ENCODE measurements around the gene ST6GALNAC5. TPM values are rescaled to one million over a fixed set of nuclear protein-coding genes. Genes with fewer than 3 reads are reported as not detected.

The ST6GALNAC5 gene
- total RNA-seq, 5 donors from 2014 or later (not counting 1 experiment from before 2014, with no cell fraction given), result not detected

DNA sequence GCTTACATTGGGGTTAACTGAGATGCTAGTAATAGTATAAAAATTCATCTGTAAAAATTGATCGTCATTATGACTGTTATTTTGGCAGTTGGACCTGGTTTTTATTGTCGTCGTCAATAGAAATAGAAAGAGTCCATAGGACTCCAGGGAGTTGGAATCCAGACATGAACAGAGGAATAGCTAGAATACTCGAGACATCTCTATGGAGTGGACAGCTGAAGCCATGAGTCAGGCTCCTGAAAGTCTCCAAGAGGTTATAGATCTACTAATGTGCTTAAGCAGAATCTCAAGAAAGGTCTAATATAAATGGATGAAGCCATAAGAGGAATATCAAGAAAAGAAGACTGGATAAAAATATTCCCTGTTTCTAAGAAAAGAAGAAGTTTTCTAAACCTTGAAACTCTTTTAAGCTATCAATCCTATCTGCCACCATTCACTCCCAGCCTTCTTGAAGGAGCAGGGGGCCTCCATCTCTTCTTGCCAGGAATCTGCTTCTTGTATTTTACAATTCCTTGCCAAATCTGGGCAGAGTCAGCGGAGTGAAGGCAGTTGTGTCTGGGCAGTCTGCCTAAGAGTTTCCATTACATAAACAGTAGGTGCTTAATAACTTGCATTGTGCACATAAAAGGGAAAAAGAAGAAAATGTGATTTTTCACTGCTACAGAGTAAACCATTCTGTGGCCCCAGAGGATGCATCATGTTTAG lies 163.3 kb downstream of the ST6GALNAC5 start:
- Histone ChIP-seq H3K36me3 (ENCODE audit: control insufficient read depth in 2 of 2, extremely low read depth in 1 of 2, insufficient read depth in 1 of 2, low read length in 1 of 2) (no peaks in the 10 kb centered on the region), H3K4me3 (ENCODE audit: control insufficient read depth in 1 of 2, extremely low read depth in 1 of 2, low read length in 1 of 2) (no peak overlapping the region), H3K9me3 (no peaks in the 10 kb centered on the region), H3K4me1 (ENCODE audit: control insufficient read depth in 1 of 2, extremely low read depth in 1 of 2, insufficient read depth in 2 of 2, low read length in 2 of 2) (no peaks in the 10 kb centered on the region), H3K27ac (ENCODE audit: low read length) (no peak overlapping the region), H3K27me3 (replicated peaks in 1 of 2; ENCODE audit: control insufficient read depth in 2 of 2, extremely low read depth in 1 of 2, insufficient read depth in 2 of 2, low read length in 1 of 2) (peaks cover 0 to 3% of the 10 kb centered on the region in 2 experiments)
- ATAC-seq (replicated peaks in 1 of 4) (no peak), DNase-seq (no peak)
- Mint-ChIP-seq H3K36me3 (no peaks in the 10 kb centered on the region), H3K27ac (no peak overlapping the region), H3K4me3 (no peak overlapping the region), H3K9me3 (no peaks in the 10 kb centered on the region), H3K4me1 (no peaks in the 10 kb centered on the region), H3K27me3 (peaks cover 18 to 42% of the 10 kb centered on the region in 2 donors)
- CTCF ChIA-PET, result no interaction called here
- POLR2A ChIA-PET, result interaction anchor here in 1 of 2 donors (0.6 kb wide), 1 partner anchor 552 kb away, joined by 6 read pairs; no protein-coding TSS in a partner anchor
- 97% methylated on average over 3 of the region's 5 CpGs for WGBS (ENCODE audit: insufficient coverage)

DNA sequence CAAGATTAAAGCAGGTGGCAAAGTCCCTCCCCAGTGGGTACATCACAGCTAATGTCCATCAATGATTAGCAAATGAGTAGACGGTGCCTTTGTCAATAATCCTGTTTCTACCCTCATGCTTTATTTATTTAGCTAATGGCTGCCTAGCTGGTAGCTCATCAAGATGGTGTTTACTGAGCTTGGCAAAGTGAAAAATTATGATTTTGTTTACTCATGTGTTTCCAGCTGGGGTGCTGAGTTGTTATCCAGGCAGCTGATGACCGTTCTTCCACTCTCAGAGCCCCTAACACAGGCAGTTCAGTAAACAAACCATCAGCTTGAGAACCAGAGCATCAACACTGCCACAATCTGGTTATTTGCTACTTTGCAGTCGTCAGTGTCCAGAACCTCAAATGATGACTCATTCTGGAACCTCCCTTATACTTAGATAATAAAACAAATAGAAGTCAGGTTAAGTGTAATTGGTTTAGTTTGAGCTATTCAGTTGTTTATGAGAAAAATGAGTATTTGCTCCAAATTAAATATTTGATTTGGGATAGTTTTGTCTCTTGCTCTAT lies 163.9 kb downstream of the ST6GALNAC5 start:
- no peak for DNase-seq
- peaks cover 18 to 42% of the 10 kb centered on the region in 2 donors for H3K27me3 Mint-ChIP-seq
- Histone ChIP-seq H3K36me3 (ENCODE audit: control insufficient read depth in 2 of 2, extremely low read depth in 1 of 2, insufficient read depth in 1 of 2, low read length in 1 of 2) (no peaks in the 10 kb centered on the region), H3K9me3 (no peaks in the 10 kb centered on the region), H3K27me3 (replicated peaks in 1 of 2; ENCODE audit: control insufficient read depth in 2 of 2, extremely low read depth in 1 of 2, insufficient read depth in 2 of 2, low read length in 1 of 2) (peaks cover 0 to 2% of the 10 kb centered on the region in 2 experiments), H3K4me3 (ENCODE audit: control insufficient read depth in 1 of 2, extremely low read depth in 1 of 2, low read length in 1 of 2) (no peak overlapping the region), H3K27ac (ENCODE audit: low read length) (no peak overlapping the region), H3K4me1 (ENCODE audit: control insufficient read depth in 1 of 2, extremely low read depth in 1 of 2, insufficient read depth in 2 of 2, low read length in 2 of 2) (no peaks in the 10 kb centered on the region)
- no peaks in the 10 kb centered on the region for H3K9me3 Mint-ChIP-seq
- 71% methylated on average over 1 of the region's 3 CpGs for WGBS (ENCODE audit: insufficient coverage)
- ChIA-PET POLR2A (no interaction called here), CTCF (no interaction called here)
- no peaks in the 10 kb centered on the region for H3K36me3 Mint-ChIP-seq
- H3K4me3 Mint-ChIP-seq, result no peak overlapping the region
- H3K4me1 Mint-ChIP-seq, result no peaks in the 10 kb centered on the region
- no peak overlapping the region for H3K27ac Mint-ChIP-seq
- ATAC-seq (replicated peaks in 1 of 4), result no peak

DNA sequence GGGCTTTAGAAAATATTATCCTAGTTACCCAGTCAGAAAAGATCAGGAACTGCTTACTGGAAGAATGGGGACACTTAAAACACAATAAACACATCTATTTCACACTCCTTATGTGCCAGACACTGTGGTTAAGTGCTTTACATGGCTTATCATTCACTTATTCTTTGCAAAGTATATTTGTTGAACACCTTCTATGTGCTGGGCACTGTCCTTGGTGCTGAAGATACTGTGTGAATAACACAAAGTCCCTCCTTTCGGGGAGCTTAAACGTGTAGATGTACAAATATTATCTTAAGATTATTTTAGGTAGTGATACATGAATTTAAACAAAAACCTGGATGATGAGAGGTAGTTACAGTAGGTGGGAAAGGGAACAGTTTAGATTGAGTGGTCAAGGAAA lies 169.3 kb downstream of the ST6GALNAC5 start:
- Histone ChIP-seq H3K27me3 (replicated peaks in 1 of 2; ENCODE audit: control insufficient read depth in 2 of 2, extremely low read depth in 1 of 2, insufficient read depth in 2 of 2, low read length in 1 of 2) (peaks cover 0 to 2% of the 10 kb centered on the region in 2 experiments), H3K27ac (ENCODE audit: low read length) (no peak overlapping the region), H3K4me1 (ENCODE audit: control insufficient read depth in 1 of 2, extremely low read depth in 1 of 2, insufficient read depth in 2 of 2, low read length in 2 of 2) (no peaks in the 10 kb centered on the region), H3K36me3 (ENCODE audit: control insufficient read depth in 2 of 2, extremely low read depth in 1 of 2, insufficient read depth in 1 of 2, low read length in 1 of 2) (no peaks in the 10 kb centered on the region), H3K4me3 (ENCODE audit: control insufficient read depth in 1 of 2, extremely low read depth in 1 of 2, low read length in 1 of 2) (no peak overlapping the region), H3K9me3 (no peaks in the 10 kb centered on the region)
- Mint-ChIP-seq H3K27ac (no peak overlapping the region), H3K36me3 (no peaks in the 10 kb centered on the region), H3K27me3 (peaks cover 15 to 24% of the 10 kb centered on the region in 2 donors), H3K4me3 (no peak overlapping the region), H3K4me1 (no peaks in the 10 kb centered on the region), H3K9me3 (peaks cover 0 to 9% (median 7%) of the 10 kb centered on the region in 3 donors)
- CTCF ChIA-PET, result no interaction called here
- DNase-seq, result no peak
- no peak for ATAC-seq (replicated peaks in 1 of 4)
- WGBS (ENCODE audit: insufficient coverage), result no CpG with 5 or more reads among the region's 2 CpGs
- POLR2A ChIA-PET, result no interaction called here

DNA sequence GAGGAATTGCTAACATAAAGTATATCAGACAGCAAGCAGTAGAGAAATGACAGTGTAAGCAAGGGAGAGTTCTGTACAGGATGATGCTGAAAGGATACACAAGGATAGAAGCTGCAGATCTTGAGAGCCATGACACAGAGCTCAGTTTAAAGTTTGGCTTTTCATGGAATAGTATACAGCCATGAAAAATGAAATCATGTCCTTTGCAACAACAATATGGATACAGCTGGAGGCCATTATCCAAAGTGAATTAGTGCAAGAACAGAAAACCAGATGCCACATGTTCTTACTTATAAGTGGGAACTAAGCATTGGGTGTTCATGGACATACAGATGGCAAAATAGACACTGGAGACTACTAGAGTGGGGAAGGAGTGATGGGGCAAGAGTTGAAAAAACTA lies 169.8 kb downstream of the ST6GALNAC5 start:
- no peak overlapping the region for H3K4me3 Mint-ChIP-seq

DNA sequence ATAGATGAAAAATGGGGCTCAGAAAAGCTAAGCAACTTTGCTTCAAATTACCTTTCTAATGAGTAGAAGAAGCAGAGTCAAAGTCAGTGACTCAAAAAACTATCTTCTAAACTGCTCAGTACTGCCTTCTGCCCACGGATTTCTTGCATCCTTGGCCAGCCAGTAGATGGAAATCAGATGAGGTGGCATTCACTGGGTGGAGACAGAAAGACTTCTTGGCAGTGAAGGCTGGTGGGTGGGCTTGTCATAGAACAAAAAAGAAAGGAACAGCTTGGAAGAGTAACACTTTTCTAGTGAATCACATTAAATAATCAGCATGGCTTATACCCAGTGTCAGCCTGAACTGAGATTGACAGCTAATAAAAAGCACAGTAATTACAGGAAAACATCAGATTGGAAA lies 170.7 kb downstream of the ST6GALNAC5 start:
- Histone ChIP-seq H3K27ac (ENCODE audit: low read length) (no peak overlapping the region), H3K4me3 (ENCODE audit: control insufficient read depth in 1 of 2, extremely low read depth in 1 of 2, low read length in 1 of 2) (no peak overlapping the region), H3K36me3 (ENCODE audit: control insufficient read depth in 2 of 2, extremely low read depth in 1 of 2, insufficient read depth in 1 of 2, low read length in 1 of 2) (no peaks in the 10 kb centered on the region), H3K4me1 (ENCODE audit: control insufficient read depth in 1 of 2, extremely low read depth in 1 of 2, insufficient read depth in 2 of 2, low read length in 2 of 2) (no peaks in the 10 kb centered on the region), H3K27me3 (replicated peaks in 1 of 2; ENCODE audit: control insufficient read depth in 2 of 2, extremely low read depth in 1 of 2, insufficient read depth in 2 of 2, low read length in 1 of 2) (peaks cover 0 to 2% of the 10 kb centered on the region in 2 experiments), H3K9me3 (no peaks in the 10 kb centered on the region)
- Mint-ChIP-seq H3K27ac (no peak overlapping the region), H3K4me1 (no peaks in the 10 kb centered on the region), H3K4me3 (no peak overlapping the region), H3K27me3 (peaks cover 9 to 13% of the 10 kb centered on the region in 2 donors), H3K9me3 (peaks cover 0 to 9% (median 7%) of the 10 kb centered on the region in 3 donors), H3K36me3 (no peaks in the 10 kb centered on the region)
- no peak for ATAC-seq (replicated peaks in 1 of 4)
- WGBS (ENCODE audit: insufficient coverage), result 57% methylated on average over 1 of the region's 1 CpG
- DNase-seq, result no peak
- POLR2A ChIA-PET, result no interaction called here
- CTCF ChIA-PET, result no interaction called here

More for the DNA sequence above, 169.8 kb downstream of the ST6GALNAC5 start:
- Mint-ChIP-seq H3K27me3 (peaks cover 10 to 20% of the 10 kb centered on the region in 2 donors), H3K4me1 (no peaks in the 10 kb centered on the region), H3K36me3 (no peaks in the 10 kb centered on the region), H3K27ac (no peak overlapping the region), H3K9me3 (peaks cover 0 to 9% (median 7%) of the 10 kb centered on the region in 3 donors)
- Histone ChIP-seq H3K4me1 (ENCODE audit: control insufficient read depth in 1 of 2, extremely low read depth in 1 of 2, insufficient read depth in 2 of 2, low read length in 2 of 2) (no peaks in the 10 kb centered on the region), H3K9me3 (no peaks in the 10 kb centered on the region), H3K27ac (ENCODE audit: low read length) (no peak overlapping the region), H3K4me3 (ENCODE audit: control insufficient read depth in 1 of 2, extremely low read depth in 1 of 2, low read length in 1 of 2) (no peak overlapping the region), H3K36me3 (ENCODE audit: control insufficient read depth in 2 of 2, extremely low read depth in 1 of 2, insufficient read depth in 1 of 2, low read length in 1 of 2) (no peaks in the 10 kb centered on the region), H3K27me3 (replicated peaks in 1 of 2; ENCODE audit: control insufficient read depth in 2 of 2, extremely low read depth in 1 of 2, insufficient read depth in 2 of 2, low read length in 1 of 2) (peaks cover 0 to 2% of the 10 kb centered on the region in 2 experiments)
- POLR2A ChIA-PET, result no interaction called here
- DNase-seq (no peak), ATAC-seq (replicated peaks in 1 of 4) (no peak)
- CTCF ChIA-PET, result no interaction called here

DNA sequence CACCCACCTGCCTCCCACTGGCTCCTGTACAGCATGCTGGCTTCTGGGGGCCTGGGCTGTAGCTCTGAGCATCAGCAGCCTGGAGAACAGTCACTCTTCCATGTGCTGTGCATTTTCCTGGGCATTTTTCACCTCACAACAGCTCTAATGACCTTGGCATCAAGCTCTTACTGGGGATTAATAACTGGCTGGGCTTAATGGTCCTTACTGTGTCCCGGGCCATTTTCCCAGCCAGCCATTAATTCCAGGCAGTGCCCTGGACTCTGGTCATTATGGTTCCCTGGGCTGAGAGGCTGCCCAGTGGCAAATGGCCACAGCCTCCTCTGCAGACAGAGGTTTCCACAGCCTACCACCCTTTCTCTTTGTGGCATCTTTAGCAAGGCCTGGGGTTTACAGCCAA lies 171.8 kb downstream of the ST6GALNAC5 start:
- WGBS (ENCODE audit: insufficient coverage), result 92% methylated on average over 1 of the region's 1 CpG
- peaks cover 0 to 9% (median 7%) of the 10 kb centered on the region in 3 donors for H3K9me3 Mint-ChIP-seq
- ChIA-PET POLR2A (no interaction called here), CTCF (no interaction called here)
- no peaks in the 10 kb centered on the region for H3K4me1 Mint-ChIP-seq
- no peaks in the 10 kb centered on the region for H3K36me3 Mint-ChIP-seq
- no peak overlapping the region for H3K4me3 ChIP-seq (ENCODE audit: control insufficient read depth in 1 of 2, extremely low read depth in 1 of 2, low read length in 1 of 2)
- DNase-seq, result no peak
- peaks cover 6 to 7% of the 10 kb centered on the region in 2 donors for H3K27me3 Mint-ChIP-seq
- H3K36me3 ChIP-seq (ENCODE audit: control insufficient read depth in 2 of 2, extremely low read depth in 1 of 2, insufficient read depth in 1 of 2, low read length in 1 of 2), result no peaks in the 10 kb centered on the region
- no peak overlapping the region for H3K27ac ChIP-seq (ENCODE audit: low read length)
- no peak overlapping the region for H3K27ac Mint-ChIP-seq
- H3K9me3 ChIP-seq, result no peaks in the 10 kb centered on the region
- no peaks in the 10 kb centered on the region for H3K4me1 ChIP-seq (ENCODE audit: control insufficient read depth in 1 of 2, extremely low read depth in 1 of 2, insufficient read depth in 2 of 2, low read length in 2 of 2)
- no peak for ATAC-seq (replicated peaks in 1 of 4)
- peaks cover 0 to 2% of the 10 kb centered on the region in 2 experiments for H3K27me3 ChIP-seq (replicated peaks in 1 of 2; ENCODE audit: control insufficient read depth in 2 of 2, extremely low read depth in 1 of 2, insufficient read depth in 2 of 2, low read length in 1 of 2)
- no peak overlapping the region for H3K4me3 Mint-ChIP-seq
